ENCODE results near the gene UGT1A6. TPM values are rescaled to one million over a fixed set of nuclear protein-coding genes. Genes with fewer than 3 reads are reported as not detected.

Gene UGT1A6
- total RNA-seq, 2 donors from 2014 or later = not detected

- H3K27ac ChIP-seq (ENCODE audit: low read depth, low read length) = no peak overlapping the region
- H3K4me3 ChIP-seq (ENCODE audit: low read length) = no peak overlapping the region
- H3K9me3 ChIP-seq (ENCODE audit: control insufficient read depth, low read length) = no peaks in the 10 kb centered on the region
- Mint-ChIP-seq H3K4me1 (no peaks in the 10 kb centered on the region), H3K27ac (no peak overlapping the region), H3K36me3 (ENCODE audit: low read depth) (no peaks in the 10 kb centered on the region), H3K27me3 (ENCODE audit: insufficient read depth) (peaks cover 12% of the 10 kb centered on the region), H3K9me3 (peaks cover 5% of the 10 kb centered on the region), H3K4me3 (no peak overlapping the region)
- DNase-seq = no peak
- H3K27me3 ChIP-seq (ENCODE audit: control insufficient read depth, insufficient read depth, low read length, poor library complexity, severe bottlenecking) = no peaks in the 10 kb centered on the region
- H3K36me3 ChIP-seq (ENCODE audit: control insufficient read depth, insufficient read depth, low read length) = no peaks in the 10 kb centered on the region
- WGBS, 2 experiments (ENCODE audit: insufficient coverage in 1 of 2, insufficient read length in 1 of 2) = 77 to 92% methylated on average over 6 to 8 of the region's 8 CpGs
- no peaks in the 10 kb centered on the region for H3K4me1 ChIP-seq (ENCODE audit: control insufficient read depth, insufficient read depth, low read length)
- no peak for TF ChIP-seq CTCF (conservative IDR thresholded peaks at IDR 0.05)
- no peak overlapping the region for H3K9ac ChIP-seq (ENCODE audit: extremely low read depth, low read length, poor library complexity, severe bottlenecking)
These were observed 111.3 kb downstream of the UGT1A6 start for GRCh38 chr2:233803994-233804393.

- 91 to 92% methylated on average over 5 to 12 of the region's 12 CpGs for WGBS, 2 experiments (ENCODE audit: insufficient coverage in 1 of 2, insufficient read length in 1 of 2)
- peaks cover 20% of the 10 kb centered on the region for H3K27me3 Mint-ChIP-seq (ENCODE audit: insufficient read depth)
These were observed 114.7 kb downstream of the UGT1A6 start for GRCh38 chr2:233807215-233807865.

More at GRCh38 chr2:233807215-233807865, 114.7 kb downstream of the UGT1A6 start:
- H3K4me3 ChIP-seq (ENCODE audit: low read length) = no peak overlapping the region
- DNase-seq = peak; percentile 36
- no peaks in the 10 kb centered on the region for H3K4me1 Mint-ChIP-seq
- H3K27me3 ChIP-seq (ENCODE audit: control insufficient read depth, insufficient read depth, low read length, poor library complexity, severe bottlenecking) = no peaks in the 10 kb centered on the region
- H3K36me3 ChIP-seq (ENCODE audit: control insufficient read depth, insufficient read depth, low read length) = no peaks in the 10 kb centered on the region
- no peaks in the 10 kb centered on the region for H3K9me3 ChIP-seq (ENCODE audit: control insufficient read depth, low read length)
- no peaks in the 10 kb centered on the region for H3K4me1 ChIP-seq (ENCODE audit: control insufficient read depth, insufficient read depth, low read length)
- no peak overlapping the region for H3K4me3 Mint-ChIP-seq
- H3K9ac ChIP-seq (ENCODE audit: extremely low read depth, low read length, poor library complexity, severe bottlenecking) = no peak overlapping the region
- no peak overlapping the region for H3K27ac Mint-ChIP-seq
- H3K27ac ChIP-seq (ENCODE audit: low read depth, low read length) = no peak overlapping the region
- TF ChIP-seq CTCF (conservative IDR thresholded peaks at IDR 0.05) = peak; percentile 38
- peaks cover 2% of the 10 kb centered on the region for H3K9me3 Mint-ChIP-seq
- H3K36me3 Mint-ChIP-seq (ENCODE audit: low read depth) = no peaks in the 10 kb centered on the region
